Adrenal gland (tissue), 12 donors: ENCODE results near the gene PPFIA4. TPM values are rescaled to one million over a fixed set of nuclear protein-coding genes. Genes with fewer than 3 reads are reported as not detected.

Experiments
- DNase-seq, 7 donors: peaks; one replicate each; pipeline ENCODE4 v3.0.0-alpha.2; 2019 to 2020
- H3K27ac ChIP-seq, 5 donors: fragments of 200-600 bp; sonication (generic) in 4 of 5; 1 replicate in 3 of 5; 2 replicates in 2 of 5; pipeline versions ENCODE4 v1.5.1 to v1.8.0; 2016 to 2020; ENCODE audit warnings: mild to moderate bottlenecking in 1 of 5
- H3K27me3 ChIP-seq: fragments of 200-600 bp; 2 replicates; pipeline ENCODE4 v1.8.0; 2021
- H3K36me3 ChIP-seq, 2 donors: fragments of 200-600 bp; replicated peaks in 1 of 2; 1 replicate in 1 of 2; 2 replicates in 1 of 2; pipeline versions ENCODE4 v1.5.1 to v1.8.0; 2018 to 2022
- H3K4me1 ChIP-seq, 2 donors: fragments of 200-600 bp; replicated peaks in 1 of 2; 1 replicate in 1 of 2; 2 replicates in 1 of 2; pipeline versions ENCODE4 v1.5.1 to v1.8.0; 2018 to 2021
- H3K4me3 ChIP-seq, 4 donors: fragments of 200-600 bp; sonication (generic) in 3 of 4; one replicate each; pipeline ENCODE4 v1.5.1; 2016 to 2018
- H3K9me3 ChIP-seq, 3 donors: fragments of 200-600 bp; sonication (generic) in 1 of 3; replicated peaks in 1 of 3; 1 replicate in 2 of 3; 2 replicates in 1 of 3; pipeline versions ENCODE4 v1.5.1 to v1.8.0; 2016 to 2021
- CTCF ChIP-seq, 6 experiments: fragments of 450-650 bp in 4 of 6; fragments of 200-600 bp in 2 of 6; sonication (generic) in 1 of 6; IDR thresholded peaks; 1 replicate in 5 of 6; 2 replicates in 1 of 6; pipeline versions ENCODE4 v1.5.1 to v1.8.0; 2016 to 2021; ENCODE audit warnings: antibody characterized with exemption in 6 of 6, mild to moderate bottlenecking in 2 of 6, moderate library complexity in 1 of 6
- POLR2A ChIP-seq, 2 donors: fragments of 450-650 bp; IDR thresholded peaks; one replicate each; pipeline ENCODE4 v1.6.1; 2017; ENCODE audit warnings: antibody characterized with exemption in 2 of 2, mild to moderate bottlenecking in 2 of 2, moderate library complexity in 1 of 2
- WGBS, 4 donors: extraction: QIAGEN DNeasy Blood & Tissue Kit in 2 of 4; methylation state at CpG; one replicate each; pipeline versions ENCODE4 v1.1.5 to v1.1.7; 2013 to 2017; 5-methylcytosine and 5-hydroxymethylcytosine counted together
- intact Hi-C, 2 donors: fragments of 100-400 bp; cut with DNase I; formaldehyde crosslinking; loops; one replicate each; pipeline versions ENCODE4 v1.14.1 to v1.15.0; 2022 to 2023
- polyA plus RNA-seq, 3 donors: library from polyadenylated mRNA; stranded (reverse); fragments of 200-250 nt in 2 of 3; fragments of 350-450 nt in 1 of 3; fragmentation: Illumina TruSeq in 1 of 3; extraction: RNeasy Lipid Tissue Mini Kit (QIAGEN cat#74804) in 1 of 3; gene quantifications; one replicate each; pipeline ENCODE4 v1.2.3, GENCODE V29; 2013 to 2014
- total RNA-seq, 9 donors: library from RNA; depleted of rRNA in 4 of 9; stranded (reverse); fragments of >200 nt in 4 of 9; fragments of 120-200 nt in 1 of 9; fragmentation: NEBNext Ultra II Directional in 1 of 9; extraction: Animal tissue kit (Norgen Biotek cat#: 25700) in 1 of 9; gene quantifications; one replicate each; pipeline versions ENCODE4 v1.1.0 to v1.2.4, GENCODE V29; 2013 to 2023
- donor health status: healthy with polysubstance abuse.
- donor health status: Bipolar disorder and iron deficiency.
- donor health status: DM: yes; HTN: yes; CAD: no.
- donor health status: DM: no; HTN: no; CAD: no.
- donor health status: DM: no; HTN: no; CAD: no.
- donor health status: DM: yes; HTN: yes; CAD: no.

PPFIA4 gene
- total and polyA plus RNA-seq, 12 donors, result 0.12 to 2.9 (median 0.48) TPM

- peaks cover 3% of the 10 kb centered on the region for H3K27me3 ChIP-seq
- no peaks in the 10 kb centered on the region for H3K9me3 ChIP-seq
- no peaks in the 10 kb centered on the region for H3K36me3 ChIP-seq
- intact Hi-C loops, result no loop called here
- TF ChIP-seq CTCF (IDR thresholded peaks at IDR 0.05) (no peak), POLR2A (IDR thresholded peaks at IDR 0.05) (no peak)
- H3K4me3 ChIP-seq, result no peak overlapping the region
- no peak for DNase-seq
- H3K27ac ChIP-seq, result no peak overlapping the region
- 50 to 72% (median 65%) methylated on average over 1 of the region's 1 CpG for WGBS, 4 donors
- H3K4me1 ChIP-seq, result no peaks in the 10 kb centered on the region
Measured at GRCh38 chr1:203054184-203054583, 27.9 kb downstream of the PPFIA4 start.

GRCh38 chr1:203054642-203055041 lies 28.4 kb downstream of the PPFIA4 start:
- TF ChIP-seq CTCF (IDR thresholded peaks at IDR 0.05), result no peak
- no peak for TF ChIP-seq POLR2A (IDR thresholded peaks at IDR 0.05)
- intact Hi-C loops, result no loop called here
- H3K4me3 ChIP-seq, result no peak overlapping the region
- 71 to 86% (median 81%) methylated on average over 5 of the region's 5 CpGs for WGBS, 4 donors
- H3K9me3 ChIP-seq, result no peaks in the 10 kb centered on the region
- DNase-seq, result no peak
- peaks cover 3% of the 10 kb centered on the region for H3K27me3 ChIP-seq
- H3K27ac ChIP-seq, result no peak overlapping the region
- H3K36me3 ChIP-seq, result no peaks in the 10 kb centered on the region
- H3K4me1 ChIP-seq, result no peaks in the 10 kb centered on the region

- WGBS, 4 donors, result 84 to 94% (median 90%) methylated on average over 16 to 24 of the region's 24 CpGs
- intact Hi-C loops, result no loop called here
- TF ChIP-seq CTCF (IDR thresholded peaks at IDR 0.05) (no peak), POLR2A (IDR thresholded peaks at IDR 0.05) (no peak)
Measured at GRCh38 chr1:203055161-203055799, 29.0 kb downstream of the PPFIA4 start.

GRCh38 chr1:203056012-203056411 lies 29.7 kb downstream of the PPFIA4 start:
- Histone ChIP-seq H3K27ac (no peak overlapping the region), H3K9me3 (no peaks in the 10 kb centered on the region), H3K4me3 (no peak overlapping the region), H3K4me1 (no peaks in the 10 kb centered on the region), H3K36me3 (no peaks in the 10 kb centered on the region), H3K27me3 (peaks cover 3% of the 10 kb centered on the region)
- DNase-seq, result no peak
- TF ChIP-seq POLR2A (IDR thresholded peaks at IDR 0.05) (no peak), CTCF (IDR thresholded peaks at IDR 0.05) (no peak)
- intact Hi-C loops, result no loop called here
- WGBS, 4 donors, result 85 to 94% (median 90%) methylated on average over 7 of the region's 7 CpGs

More at GRCh38 chr1:203055161-203055799, 29.0 kb downstream of the PPFIA4 start:
- no peak overlapping the region for H3K4me3 ChIP-seq
- no peak for DNase-seq
- no peaks in the 10 kb centered on the region for H3K4me1 ChIP-seq
- no peaks in the 10 kb centered on the region for H3K9me3 ChIP-seq
- H3K36me3 ChIP-seq, result no peaks in the 10 kb centered on the region
- H3K27me3 ChIP-seq, result peaks cover 3% of the 10 kb centered on the region
- H3K27ac ChIP-seq, result no peak overlapping the region
